ENCODE measurements around the gene S1PR3.

- TF ChIP-seq TAF1 (IDR thresholded peaks at IDR 0.05; ENCODE audit: low read depth, low read length) (no peak), POLR2A (IDR thresholded peaks at IDR 0.05; ENCODE audit: low read depth, low read length) (no peak), POLR2AphosphoS5 (IDR thresholded peaks at IDR 0.05; ENCODE audit: low read depth, low read length) (no peak), PAX5 (IDR thresholded peaks at IDR 0.05; ENCODE audit: insufficient read depth, low read length, severe bottlenecking) (no peak), POU2F2 (IDR thresholded peaks at IDR 0.05; ENCODE audit: low read depth, low read length) (no peak), SPI1 (IDR thresholded peaks at IDR 0.05; ENCODE audit: low read depth, low read length) (no peak)
Observed at GRCh38 chr9:88949425-88949824, 41.8 kb upstream of the S1PR3 start.
